IMR-90 (cell line): ENCODE measurements around the gene NEU1. TPM values are rescaled to one million over a fixed set of nuclear protein-coding genes. Genes with fewer than 3 reads are reported as not detected.
A peak's percentile ranks its signal among the peaks of the same experiment; 100 is the strongest.

Experiments used
- ATAC-seq: fragments of 200-7000 bp; cut with Tn5 transposase; 2 replicates; pipeline ENCODE4 v1.9.1; 2020; ENCODE audit warnings: low read depth, mild to moderate bottlenecking, moderate library complexity
- BruUV-seq: library from RNA; stranded (reverse); fragments of 400-500 nt; replicated peaks from 2 replicates; lab custom pipeline; 2021; lab: Mats Ljungman, UMichigan
- CTCF ChIA-PET: fragments of 300-600 bp; formaldehyde crosslinking; extraction: SDS; loops from one replicate; lab custom pipeline; 2021; ENCODE audit warnings: antibody characterized with exemption; lab: Yijun Ruan, JAX
- POLR2A ChIA-PET: fragments of 300-600 bp; sonication (Branson Sonifier 250); formaldehyde crosslinking; loops from one replicate; lab custom pipeline; 2022; ENCODE audit warnings: antibody characterized with exemption; ENCODE audit not compliant: unreplicated experiment; lab: Charles Lee
- DNase-seq: peaks from one replicate; pipeline ENCODE4 v3.0.0; 2013
- H2AFZ ChIP-seq: replicated peaks from 2 replicates; pipeline ENCODE3; 2013; ENCODE audit warnings: low read length, mild to moderate bottlenecking; ENCODE audit not compliant: poor library complexity
- H2AK5ac ChIP-seq: 2 replicates; pipeline ENCODE4 v1.6.1; 2013; ENCODE audit warnings: low read depth, low read length, inconsistent platforms
- H2AK9ac ChIP-seq: replicated peaks from 2 replicates; pipeline ENCODE3; 2013; ENCODE audit warnings: mild to moderate bottlenecking, low read depth, low read length, moderate library complexity; ENCODE audit not compliant: poor library complexity
- H2BK120ac ChIP-seq: 2 replicates; pipeline ENCODE4 v1.6.1; 2013; ENCODE audit warnings: low read depth, low read length, inconsistent platforms
- H2BK15ac ChIP-seq: 3 replicates; pipeline ENCODE4 v1.6.1; 2013; ENCODE audit warnings: low read depth, low read length, inconsistent platforms
- H2BK20ac ChIP-seq: 2 replicates; pipeline ENCODE4 v1.6.1; 2013; ENCODE audit warnings: low read depth, mild to moderate bottlenecking, inconsistent platforms, low read length, moderate library complexity
- H2BK5ac ChIP-seq: 2 replicates; pipeline ENCODE4 v1.6.1; 2013; ENCODE audit warnings: mild to moderate bottlenecking, low read depth, low read length, inconsistent platforms; ENCODE audit not compliant: poor library complexity, severe bottlenecking
- H3K14ac ChIP-seq: replicated peaks from 2 replicates; pipeline ENCODE4 v1.6.1; 2013; ENCODE audit warnings: low read depth, low read length, inconsistent platforms
- H3K18ac ChIP-seq: 2 replicates; pipeline ENCODE4 v1.6.1; 2013; ENCODE audit warnings: low read depth, low read length, control low read depth
- H3K23ac ChIP-seq: 2 replicates; pipeline ENCODE4 v1.6.1; 2013; ENCODE audit warnings: low read depth, low read length, inconsistent platforms
- H3K27ac ChIP-seq: 2 replicates; pipeline ENCODE4 v1.5.1; 2013; ENCODE audit warnings: mild to moderate bottlenecking, control low read depth, low read length; ENCODE audit not compliant: insufficient read depth
- H3K27me3 ChIP-seq: 2 replicates; pipeline ENCODE4 v1.6.1; 2013; ENCODE audit warnings: low read length; ENCODE audit not compliant: control insufficient read depth, insufficient read depth
- H3K36me3 ChIP-seq: 2 replicates; pipeline ENCODE4 v1.6.1; 2013; ENCODE audit warnings: low read length, mixed read lengths; ENCODE audit not compliant: control insufficient read depth, insufficient read depth
- H3K4ac ChIP-seq: 2 replicates; pipeline ENCODE4 v1.6.1; 2013; ENCODE audit warnings: low read depth, low read length, inconsistent platforms
- H3K4me1 ChIP-seq: 2 replicates; pipeline ENCODE4 v1.6.1; 2013; ENCODE audit warnings: low read length, mixed read lengths; ENCODE audit not compliant: control insufficient read depth, insufficient read depth
- H3K4me2 ChIP-seq: 2 replicates; pipeline ENCODE4 v1.6.1; 2013; ENCODE audit warnings: low read depth, mild to moderate bottlenecking, control low read depth, low read length, moderate library complexity
- H3K4me3 ChIP-seq: 2 replicates; pipeline ENCODE4 v1.5.1; 2013; ENCODE audit warnings: low read depth, mild to moderate bottlenecking, control low read depth, low read length, moderate library complexity; ENCODE audit not compliant: insufficient read depth
- H3K56ac ChIP-seq: 2 replicates; pipeline ENCODE4 v1.6.1; 2013; ENCODE audit warnings: low read length, inconsistent platforms; ENCODE audit not compliant: insufficient read depth; ENCODE audit errors: extremely low read depth
- H3K79me1 ChIP-seq, 2 experiments: 2 replicates each; pipeline ENCODE4 v1.6.1; 2013; ENCODE audit warnings: low read length in 2 of 2, inconsistent platforms in 1 of 2, low read depth in 1 of 2
- H3K9ac ChIP-seq: 2 replicates; pipeline ENCODE4 v1.6.1; 2013; ENCODE audit warnings: low read depth, low read length, control low read depth
- H3K9me1 ChIP-seq: 2 replicates; pipeline ENCODE4 v1.6.1; 2013; ENCODE audit warnings: low read length, inconsistent platforms; ENCODE audit not compliant: insufficient read depth
- H3K9me3 ChIP-seq: 2 replicates; pipeline ENCODE4 v1.6.1; 2013; ENCODE audit warnings: low read length; ENCODE audit not compliant: control insufficient read depth, insufficient read depth
- H4K20me1 ChIP-seq: 2 replicates; pipeline ENCODE4 v1.6.1; 2013; ENCODE audit warnings: low read length, inconsistent platforms; ENCODE audit not compliant: insufficient read depth
- H4K5ac ChIP-seq: 2 replicates; pipeline ENCODE4 v1.6.1; 2013; ENCODE audit warnings: mild to moderate bottlenecking, low read depth, low read length, control low read depth
- H4K8ac ChIP-seq, 2 experiments: 2 replicates each; pipeline ENCODE4 v1.6.1; 2013; ENCODE audit warnings: low read depth in 2 of 2, low read length in 2 of 2, control low read depth in 1 of 2, inconsistent platforms in 1 of 2
- H4K91ac ChIP-seq: 2 replicates; pipeline ENCODE4 v1.6.1; 2013; ENCODE audit warnings: low read depth, low read length, inconsistent platforms; ENCODE audit not compliant: insufficient read depth
- BHLHE40 ChIP-seq: fragments of 150-350 bp; IDR thresholded peaks from 2 replicates; pipeline ENCODE4 v1.6.1; 2016; ENCODE audit warnings: mild to moderate bottlenecking, low read depth, low read length
- CHD1 ChIP-seq: IDR thresholded peaks from 2 replicates; pipeline ENCODE4 v1.6.1; 2012; ENCODE audit warnings: low read depth, low read length, improper control_type of control experiment
- FOS ChIP-seq: fragments of 150-350 bp; IDR thresholded peaks from 2 replicates; pipeline ENCODE4 v1.6.1; 2016; ENCODE audit warnings: low read depth, low read length
- MAFK ChIP-seq: IDR thresholded peaks from 2 replicates; pipeline ENCODE4 v1.6.1; 2012; ENCODE audit warnings: low read depth, low read length, improper control_type of control experiment
- MAZ ChIP-seq: IDR thresholded peaks from 2 replicates; pipeline ENCODE4 v1.6.1; 2012; ENCODE audit warnings: low read depth, mild to moderate bottlenecking, low read length, improper control_type of control experiment, moderate library complexity, borderline replicate concordance
- MXI1 ChIP-seq: IDR thresholded peaks from 2 replicates; pipeline ENCODE4 v1.6.1; 2012; ENCODE audit warnings: low read depth, mild to moderate bottlenecking, low read length, moderate library complexity, borderline replicate concordance
- RAD21 ChIP-seq: IDR thresholded peaks from 2 replicates; pipeline ENCODE4 v1.6.1; 2012; ENCODE audit warnings: low read length, improper control_type of control experiment
- RFX5 ChIP-seq: IDR thresholded peaks from 2 replicates; pipeline ENCODE4 v1.8.0; 2012; ENCODE audit warnings: low read depth, mild to moderate bottlenecking, low read length, moderate library complexity
- SMC3 ChIP-seq: fragments of 150-350 bp; IDR thresholded peaks from 2 replicates; pipeline ENCODE4 v1.6.1; 2016; ENCODE audit warnings: low read depth, mild to moderate bottlenecking, antibody characterized with exemption, low read length, moderate library complexity
- WGBS, 2 experiments: methylation state at CpG; one replicate each; pipeline versions ENCODE4 v1.1.5 to v1.1.7; 2013; ENCODE audit warnings: missing lambda C conversion rate in 2 of 2; ENCODE audit not compliant: insufficient read length in 1 of 2; ENCODE audit errors: extremely low coverage in 2 of 2; 5-methylcytosine and 5-hydroxymethylcytosine counted together
- dilution Hi-C: fragments of 300-500 bp; cut with HindIII; formaldehyde crosslinking; loops from one replicate; pipeline ENCODE4 v1.14.3; 2018; ENCODE audit warnings: low sequenced_read_pairs; ENCODE audit not compliant: unreplicated experiment
- in situ Hi-C: fragments of 300-500 bp; cut with MboI; formaldehyde crosslinking; loops from 3 replicates; pipeline ENCODE4 v1.14.3; 2019; ENCODE audit warnings: low sequenced_read_pairs, inconsistent platforms, mixed read lengths
- intact Hi-C: fragments of 100-400 bp; cut with micrococcal nuclease; formaldehyde crosslinking; loops from 2 replicates; pipeline ENCODE4 v1.10.0; 2022
- polyA plus RNA-seq, 3 experiments: library from polyadenylated mRNA; depleted of rRNA; stranded (reverse); fragments of >200 nt; gene quantifications; 2 replicates each; pipeline ENCODE4 v1.2.3, GENCODE V29; 2012; ENCODE audit warnings: low replicate concordance in 1 of 3
- total RNA-seq: library from RNA; depleted of rRNA; stranded (reverse); fragments of >200 nt; gene quantifications from 2 replicates; pipeline ENCODE4 v1.2.3, GENCODE V29; 2012
- TF ChIP-seq, protein P1 (sequence below): fragments of 150-350 bp; IDR thresholded peaks from 2 replicates; pipeline ENCODE4 v1.6.1; 2016; ENCODE audit warnings: low read depth, mild to moderate bottlenecking, low read length, moderate library complexity, borderline replicate concordance
- TF ChIP-seq, protein P2 (sequence below): conservative IDR thresholded peaks from 2 replicates; pipeline ENCODE4 v1.5.1; 2012; ENCODE audit warnings: mild to moderate bottlenecking, low read depth, low read length, improper control_type of control experiment

Gene NEU1
- total and polyA plus RNA-seq, 2 of the 4 experiments (the other 2 are of a cell fraction): 28.5 to 36.2 TPM

DNA sequence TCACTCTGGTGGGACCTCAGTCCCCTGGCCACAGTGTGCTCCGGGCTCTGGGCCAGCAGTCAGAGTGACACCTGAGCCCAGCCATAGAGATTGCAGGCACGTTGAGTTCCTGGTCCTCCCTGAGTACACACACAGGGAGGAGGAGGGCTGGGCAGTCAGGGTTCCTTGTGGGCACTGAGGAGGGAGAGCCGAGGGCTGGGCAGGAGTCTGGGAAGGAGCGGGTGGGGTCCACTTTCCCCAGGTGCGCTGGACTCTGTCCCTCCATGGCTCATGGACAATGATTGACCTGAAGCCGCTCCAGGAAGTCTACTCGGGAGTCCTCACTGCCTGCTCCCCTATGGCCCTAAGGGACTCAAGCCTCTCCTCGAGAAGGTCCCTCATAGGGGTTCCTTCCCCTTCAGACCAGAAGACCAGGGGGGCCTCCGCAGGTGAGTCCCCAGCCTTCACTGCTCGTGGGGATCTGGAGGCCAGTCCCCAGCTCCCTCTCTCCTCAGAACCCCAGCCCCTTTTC, 15.1 kb upstream of the NEU1 start:
- TF ChIP-seq BHLHE40 (no peak), FOS (no peak), SMC3 (no peak), CHD1 (no peak), RAD21 (no peak), RFX5 (no peak), MXI1 (no peak), MAZ (no peak), MAFK (no peak)
- TF ChIP-seq, protein P1, sequence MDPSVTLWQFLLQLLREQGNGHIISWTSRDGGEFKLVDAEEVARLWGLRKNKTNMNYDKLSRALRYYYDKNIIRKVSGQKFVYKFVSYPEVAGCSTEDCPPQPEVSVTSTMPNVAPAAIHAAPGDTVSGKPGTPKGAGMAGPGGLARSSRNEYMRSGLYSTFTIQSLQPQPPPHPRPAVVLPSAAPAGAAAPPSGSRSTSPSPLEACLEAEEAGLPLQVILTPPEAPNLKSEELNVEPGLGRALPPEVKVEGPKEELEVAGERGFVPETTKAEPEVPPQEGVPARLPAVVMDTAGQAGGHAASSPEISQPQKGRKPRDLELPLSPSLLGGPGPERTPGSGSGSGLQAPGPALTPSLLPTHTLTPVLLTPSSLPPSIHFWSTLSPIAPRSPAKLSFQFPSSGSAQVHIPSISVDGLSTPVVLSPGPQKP: no peak
- TF ChIP-seq, protein P2, sequence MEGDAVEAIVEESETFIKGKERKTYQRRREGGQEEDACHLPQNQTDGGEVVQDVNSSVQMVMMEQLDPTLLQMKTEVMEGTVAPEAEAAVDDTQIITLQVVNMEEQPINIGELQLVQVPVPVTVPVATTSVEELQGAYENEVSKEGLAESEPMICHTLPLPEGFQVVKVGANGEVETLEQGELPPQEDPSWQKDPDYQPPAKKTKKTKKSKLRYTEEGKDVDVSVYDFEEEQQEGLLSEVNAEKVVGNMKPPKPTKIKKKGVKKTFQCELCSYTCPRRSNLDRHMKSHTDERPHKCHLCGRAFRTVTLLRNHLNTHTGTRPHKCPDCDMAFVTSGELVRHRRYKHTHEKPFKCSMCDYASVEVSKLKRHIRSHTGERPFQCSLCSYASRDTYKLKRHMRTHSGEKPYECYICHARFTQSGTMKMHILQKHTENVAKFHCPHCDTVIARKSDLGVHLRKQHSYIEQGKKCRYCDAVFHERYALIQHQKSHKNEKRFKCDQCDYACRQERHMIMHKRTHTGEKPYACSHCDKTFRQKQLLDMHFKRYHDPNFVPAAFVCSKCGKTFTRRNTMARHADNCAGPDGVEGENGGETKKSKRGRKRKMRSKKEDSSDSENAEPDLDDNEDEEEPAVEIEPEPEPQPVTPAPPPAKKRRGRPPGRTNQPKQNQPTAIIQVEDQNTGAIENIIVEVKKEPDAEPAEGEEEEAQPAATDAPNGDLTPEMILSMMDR: no peak
- DNase-seq (no peak), ATAC-seq (no peak)
- Histone ChIP-seq H3K4ac (no peak overlapping the region), H2BK15ac (no peak overlapping the region), H3K79me1 (no peaks in the 10 kb centered on the region), H3K56ac (no peak overlapping the region), H4K5ac (no peak overlapping the region), H3K4me1 (peaks cover 10% of the 10 kb centered on the region), H2BK120ac (no peak overlapping the region), H4K91ac (no peak overlapping the region), H3K14ac (no peak overlapping the region), H3K36me3 (peaks cover 29% of the 10 kb centered on the region), H4K8ac (no peak overlapping the region), H2AK9ac (peak overlapping the region; percentile 22), H3K27me3 (no peaks in the 10 kb centered on the region), H3K4me3 (no peak overlapping the region), H3K18ac (no peak overlapping the region), H2AK5ac (no peak overlapping the region), H2BK5ac (no peak overlapping the region), H3K27ac (no peak overlapping the region), H3K9me1 (no peaks in the 10 kb centered on the region), H4K20me1 (0 out of 2 replicates have a peak, but pooled peaks cover 2% of the 10 kb centered on the region), H3K9ac (no peak overlapping the region), H2AFZ (peak overlapping the region; percentile 17), H3K23ac (no peak overlapping the region), H2BK20ac (no peak overlapping the region), H3K9me3 (no peaks in the 10 kb centered on the region), H3K4me2 (no peak overlapping the region)
- BruUV-seq: no TSS peak
- ChIA-PET POLR2A (no interaction called here), CTCF (no interaction called here)
- dilution Hi-C loops: no loop called here
- 70% methylated on average over 6 of the region's 10 CpGs; no CpG with 5 or more reads in 1 of the 2 experiments for WGBS, 2 experiments
- intact Hi-C loops: no loop called here
- in situ Hi-C loops: no loop called here
